ENCODE measurements around the gene AP1S1. TPM values are rescaled to one million over a fixed set of nuclear protein-coding genes. Genes with fewer than 3 reads are reported as not detected.

The AP1S1 gene
- total and polyA plus RNA-seq, 3 experiments from 2014 or later = 4.4 to 43.6 (median 42.6) TPM

DNA sequence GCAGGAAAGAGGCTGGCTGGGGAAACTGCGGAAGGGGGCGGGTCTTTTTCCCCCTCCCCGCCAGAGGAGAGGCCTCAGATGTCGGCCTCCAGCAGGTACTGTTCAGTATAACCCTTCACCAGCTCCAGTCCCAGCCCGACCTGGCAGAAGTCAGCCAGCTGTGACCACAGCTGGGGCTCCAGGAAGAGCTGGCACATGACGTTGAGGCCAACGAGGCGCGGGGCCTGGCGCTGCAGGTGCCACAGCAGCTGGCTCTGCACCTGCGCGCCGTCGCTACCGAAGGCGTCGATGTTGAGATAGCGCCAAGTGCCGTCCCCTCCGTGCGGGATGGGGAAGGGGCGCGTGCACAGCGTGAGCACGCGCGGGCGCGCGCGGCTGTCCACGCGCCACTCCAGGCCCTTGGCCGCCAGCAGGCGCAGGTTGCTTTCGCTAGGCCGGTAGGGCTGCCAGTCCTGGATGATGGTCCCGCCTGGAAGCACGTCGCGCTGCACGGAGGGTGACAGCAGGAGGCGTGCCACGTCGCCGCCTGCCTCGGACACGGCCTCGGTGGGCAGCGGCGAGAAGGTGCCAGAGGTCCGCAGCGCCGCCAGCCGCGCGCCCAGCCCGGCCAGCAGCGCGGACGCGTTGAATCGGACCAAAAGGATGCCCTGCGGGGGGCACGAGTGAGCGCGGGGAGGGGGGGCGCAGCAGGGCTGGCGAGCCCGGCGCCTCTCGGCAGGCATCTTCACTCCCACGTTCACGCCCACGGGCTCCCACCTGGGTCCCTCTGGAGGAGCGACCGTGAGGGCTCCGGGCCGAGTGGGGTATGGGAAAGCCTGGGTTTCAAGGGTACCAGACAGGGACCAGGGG lies 18.0 kb downstream of the AP1S1 start:
- Mint-ChIP-seq H3K36me3 (no peaks in the 10 kb centered on the region), H3K4me1 (peaks cover 38 to 61% (median 41%) of the 10 kb centered on the region in 3 donors), H3K4me3 (peak overlapping the region in 4 of 7 donors; percentile 15 to 57 (median 46)), H3K27ac (no peak overlapping the region), H3K9me3 (peaks cover 0 to 3% (median 0%) of the 10 kb centered on the region in 5 donors), H3K27me3 (peaks cover 86 to 90% of the 10 kb centered on the region in 2 donors)
- POLR2A ChIA-PET = interaction anchor here (0.6 kb wide), 1 partner anchor 14 kb away, joined by 9 read pairs; no protein-coding TSS in a partner anchor
- Histone ChIP-seq H3K4me3 (ENCODE audit: low read length) (no peak overlapping the region), H3K27me3 (ENCODE audit: insufficient read depth, low read length, poor library complexity, severe bottlenecking) (peaks cover 97% of the 10 kb centered on the region), H3K27ac (ENCODE audit: low read depth, low read length) (no peak overlapping the region), H3K9me3 (ENCODE audit: low read length) (no peaks in the 10 kb centered on the region), H3K36me3 (ENCODE audit: insufficient read depth, low read length) (no peaks in the 10 kb centered on the region), H3K4me1 (ENCODE audit: insufficient read depth, low read length) (peaks cover 57% of the 10 kb centered on the region)
- CTCF ChIA-PET = interaction anchor here (0.8 to 3.1 kb wide), 5 partner anchors 18 to 111 kb away, joined by 3 to 38 read pairs (median 5); no protein-coding TSS in a partner anchor
- no peak for DNase-seq

DNA sequence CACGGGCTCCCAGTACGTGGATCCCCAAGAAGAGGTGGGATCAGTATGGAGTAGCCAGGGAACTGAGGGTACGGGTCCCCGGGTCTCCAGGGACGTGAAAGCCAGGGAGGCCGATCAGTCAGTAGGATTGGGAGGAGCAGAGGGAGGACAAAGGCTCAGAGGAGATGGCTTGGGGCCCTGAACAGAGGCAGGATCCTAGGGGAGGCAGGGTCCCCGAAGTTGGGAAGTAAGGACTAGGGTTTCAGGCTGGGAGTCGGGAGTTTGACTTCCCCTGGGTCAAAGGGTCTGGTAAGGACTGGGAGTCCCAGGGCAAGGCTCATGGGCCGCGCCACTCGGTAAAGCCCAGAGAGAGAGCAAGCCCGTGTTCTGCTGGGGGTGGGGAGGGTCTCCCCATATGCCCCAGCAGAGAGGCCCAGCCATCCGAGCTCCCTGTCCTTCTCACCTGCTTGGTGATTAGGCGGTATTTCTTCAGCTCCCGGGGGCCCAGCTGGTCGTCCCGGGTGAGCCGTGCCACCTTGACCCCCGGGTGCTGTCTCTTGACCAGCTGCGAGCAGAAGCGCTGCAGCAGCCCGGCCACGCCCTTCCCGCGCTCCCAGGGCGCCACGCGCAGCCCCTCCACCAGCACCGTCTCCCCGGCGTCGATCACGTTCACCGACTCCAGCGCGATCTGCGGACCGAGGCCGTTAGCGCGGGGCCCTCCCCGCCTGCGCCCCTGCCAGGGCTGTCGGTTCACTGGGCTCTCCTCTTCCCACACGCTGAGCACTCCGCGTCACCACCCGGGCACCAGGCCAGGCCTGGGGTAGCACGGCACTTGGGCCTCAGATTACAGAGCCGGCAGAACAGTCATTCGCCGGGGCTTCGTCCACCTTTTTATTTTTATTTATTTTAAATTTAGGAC lies 18.8 kb downstream of the AP1S1 start:
- Histone ChIP-seq H3K27ac (ENCODE audit: low read depth, low read length) (no peak overlapping the region), H3K27me3 (ENCODE audit: insufficient read depth, low read length, poor library complexity, severe bottlenecking) (peaks cover 97% of the 10 kb centered on the region), H3K4me3 (ENCODE audit: low read length) (no peak overlapping the region), H3K4me1 (ENCODE audit: insufficient read depth, low read length) (peaks cover 57% of the 10 kb centered on the region), H3K9me3 (ENCODE audit: low read length) (no peaks in the 10 kb centered on the region), H3K36me3 (ENCODE audit: insufficient read depth, low read length) (no peaks in the 10 kb centered on the region)
- peak overlapping the region in 5 of 7 donors; percentile 23 to 82 (median 44) for H3K4me3 Mint-ChIP-seq
- peaks cover 86 to 90% of the 10 kb centered on the region in 2 donors for H3K27me3 Mint-ChIP-seq
- H3K36me3 Mint-ChIP-seq = no peaks in the 10 kb centered on the region
- CTCF ChIA-PET = interaction anchor here (1.0 to 2.9 kb wide), 6 partner anchors 10 to 44 kb away, joined by 3 to 14 read pairs (median 4); partner anchors contain the start of genes PLOD3 and ZNHIT1
- H3K4me1 Mint-ChIP-seq = peaks cover 36 to 58% (median 41%) of the 10 kb centered on the region in 3 donors
- H3K27ac Mint-ChIP-seq = no peak overlapping the region
- POLR2A ChIA-PET = interaction anchor here (0.6 to 1.0 kb wide), 2 partner anchors 9 to 13 kb away, joined by 5 to 9 read pairs; no protein-coding TSS in a partner anchor
- no peak for DNase-seq
- H3K9me3 Mint-ChIP-seq = peaks cover 0 to 3% (median 0%) of the 10 kb centered on the region in 5 donors

DNA sequence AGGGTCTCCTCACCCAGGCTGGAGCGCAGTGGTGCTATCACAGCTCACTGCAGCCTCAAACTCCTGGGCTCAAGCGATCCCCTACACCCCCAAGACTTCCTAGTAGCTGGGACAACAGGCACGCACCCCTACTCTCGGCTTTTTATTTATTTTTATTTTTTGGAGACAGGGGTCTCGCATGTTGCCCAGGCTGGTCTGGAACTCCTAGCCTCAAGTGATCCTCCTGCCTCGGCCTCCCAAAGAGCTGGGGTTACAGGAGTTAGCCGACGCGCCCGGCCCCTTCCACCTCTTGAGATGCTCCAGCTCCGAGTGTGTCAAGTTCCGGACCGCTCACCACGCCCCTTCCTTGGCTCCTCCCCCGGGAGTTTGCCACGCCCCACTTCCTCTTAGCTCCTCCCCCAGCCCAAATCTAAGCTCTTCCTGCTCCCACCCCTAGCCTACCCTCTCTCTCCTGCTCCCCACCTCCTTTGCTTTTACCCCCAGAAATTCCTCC lies 19.5 kb downstream of the AP1S1 start:
- H3K4me1 Mint-ChIP-seq = peaks cover 34 to 53% (median 37%) of the 10 kb centered on the region in 3 donors
- peaks cover 0 to 3% (median 0%) of the 10 kb centered on the region in 5 donors for H3K9me3 Mint-ChIP-seq
- Histone ChIP-seq H3K4me3 (ENCODE audit: low read length) (no peak overlapping the region), H3K27ac (ENCODE audit: low read depth, low read length) (no peak overlapping the region), H3K4me1 (ENCODE audit: insufficient read depth, low read length) (peaks cover 57% of the 10 kb centered on the region), H3K27me3 (ENCODE audit: insufficient read depth, low read length, poor library complexity, severe bottlenecking) (peaks cover 93% of the 10 kb centered on the region), H3K9me3 (ENCODE audit: low read length) (no peaks in the 10 kb centered on the region), H3K36me3 (ENCODE audit: insufficient read depth, low read length) (no peaks in the 10 kb centered on the region)
- peaks cover 84 to 88% of the 10 kb centered on the region in 2 donors for H3K27me3 Mint-ChIP-seq
- ChIA-PET POLR2A (interaction anchor here (1.0 kb wide), 1 partner anchor 9 kb away, joined by 5 read pairs; no protein-coding TSS in a partner anchor), CTCF (interaction anchor here (1.0 to 2.9 kb wide), 7 partner anchors 10 to 44 kb away, joined by 3 to 14 read pairs (median 4); partner anchors contain the start of genes PLOD3 and ZNHIT1)
- H3K36me3 Mint-ChIP-seq = no peaks in the 10 kb centered on the region
- H3K27ac Mint-ChIP-seq = peak overlapping the region in 2 of 8 donors; percentile 24 to 42
- peak; percentile 37 to 71 (median 60) for DNase-seq
- H3K4me3 Mint-ChIP-seq = peak overlapping the region in 6 of 7 donors; percentile 63 to 86 (median 72)

DNA sequence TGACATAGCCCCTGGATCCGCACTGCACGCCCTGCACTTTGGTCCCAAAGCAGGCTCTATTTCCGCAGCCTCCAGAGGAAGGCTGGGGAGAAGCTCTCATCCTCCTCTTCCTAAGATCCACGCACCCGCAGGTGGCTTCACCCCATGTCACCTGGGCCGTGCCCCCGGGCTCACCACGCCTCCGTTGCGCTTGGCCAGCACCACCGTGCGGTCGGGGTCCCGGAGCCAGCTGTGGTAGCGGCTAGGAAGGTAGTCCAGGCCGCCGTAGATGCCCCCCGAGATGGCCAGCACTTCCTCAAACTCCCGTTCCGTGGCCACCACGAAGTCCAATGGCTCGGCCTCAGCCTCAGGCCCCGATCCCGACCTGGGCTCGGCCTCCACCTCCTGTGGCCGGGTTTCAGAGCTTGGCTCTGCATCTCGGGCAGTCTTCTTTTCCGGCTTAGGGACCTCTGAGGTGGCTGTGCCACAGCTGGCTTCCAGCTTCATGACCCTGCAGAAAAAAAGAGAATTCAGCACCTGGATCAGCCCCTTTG lies 20.1 kb downstream of the AP1S1 start:
- H3K4me1 ChIP-seq (ENCODE audit: insufficient read depth, low read length) = peaks cover 53% of the 10 kb centered on the region
- Mint-ChIP-seq H3K27me3 (peaks cover 85 to 88% of the 10 kb centered on the region in 2 donors), H3K4me1 (peaks cover 34 to 54% (median 37%) of the 10 kb centered on the region in 3 donors)

DNA sequence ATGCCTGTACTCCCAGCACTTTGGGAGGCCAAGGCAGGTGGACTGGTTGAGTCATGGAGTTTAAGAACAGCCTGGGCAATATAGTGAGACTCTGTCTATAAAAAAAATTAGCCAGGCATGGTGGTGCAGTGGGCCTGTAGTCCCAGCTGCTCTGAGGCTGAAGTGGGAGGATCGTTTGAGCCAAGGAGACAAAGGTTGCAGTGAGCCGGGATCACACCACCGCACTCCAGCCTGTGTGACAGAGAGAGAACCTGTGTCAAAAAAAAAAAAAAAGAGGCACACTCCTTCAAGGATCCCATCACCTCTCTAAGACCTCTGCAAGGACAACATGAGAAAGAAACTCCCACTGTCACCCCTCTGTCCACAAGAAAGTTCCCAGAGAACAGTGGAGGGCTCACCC lies 21.4 kb downstream of the AP1S1 start:
- POLR2A ChIA-PET = no interaction called here
- CTCF ChIA-PET = interaction anchor here (0.9 to 2.9 kb wide), 4 partner anchors 11 to 32 kb away, joined by 3 to 14 read pairs (median 6); no protein-coding TSS in a partner anchor
- Histone ChIP-seq H3K27ac (ENCODE audit: low read depth, low read length) (no peak overlapping the region), H3K27me3 (ENCODE audit: insufficient read depth, low read length, poor library complexity, severe bottlenecking) (peaks cover 80% of the 10 kb centered on the region), H3K4me1 (ENCODE audit: insufficient read depth, low read length) (peaks cover 40% of the 10 kb centered on the region), H3K36me3 (ENCODE audit: insufficient read depth, low read length) (no peaks in the 10 kb centered on the region), H3K4me3 (ENCODE audit: low read length) (no peak overlapping the region), H3K9me3 (ENCODE audit: low read length) (no peaks in the 10 kb centered on the region)
- DNase-seq = no peak
- peaks cover 76 to 85% of the 10 kb centered on the region in 2 donors for H3K27me3 Mint-ChIP-seq
- H3K27ac Mint-ChIP-seq = peak overlapping the region in 1 of 8 donors; percentile 64
- peaks cover 24 to 45% (median 31%) of the 10 kb centered on the region in 3 donors for H3K4me1 Mint-ChIP-seq
- H3K9me3 Mint-ChIP-seq = peaks cover 0 to 3% (median 0%) of the 10 kb centered on the region in 5 donors
- no peaks in the 10 kb centered on the region for H3K36me3 Mint-ChIP-seq
- no peak overlapping the region for H3K4me3 Mint-ChIP-seq

More for the DNA sequence above, 20.1 kb downstream of the AP1S1 start:
- H3K4me3 Mint-ChIP-seq = peak overlapping the region; percentile 37 to 86 (median 71)
- ChIA-PET CTCF (interaction anchor here (1.0 to 2.9 kb wide), 6 partner anchors 9 to 43 kb away, joined by 3 to 14 read pairs (median 4); partner anchors contain the start of genes PLOD3 and ZNHIT1), POLR2A (interaction anchor here (1.0 kb wide), 1 partner anchor 10 kb away, joined by 5 read pairs; no protein-coding TSS in a partner anchor)
- no peaks in the 10 kb centered on the region for H3K36me3 Mint-ChIP-seq
- peaks cover 0 to 3% (median 0%) of the 10 kb centered on the region in 5 donors for H3K9me3 Mint-ChIP-seq
- peak overlapping the region in 3 of 8 donors; percentile 24 to 64 (median 42) for H3K27ac Mint-ChIP-seq
- Histone ChIP-seq H3K36me3 (ENCODE audit: insufficient read depth, low read length) (no peaks in the 10 kb centered on the region), H3K27ac (ENCODE audit: low read depth, low read length) (no peak overlapping the region), H3K9me3 (ENCODE audit: low read length) (no peaks in the 10 kb centered on the region), H3K4me3 (ENCODE audit: low read length) (no peak overlapping the region), H3K27me3 (ENCODE audit: insufficient read depth, low read length, poor library complexity, severe bottlenecking) (peaks cover 90% of the 10 kb centered on the region)
- no peak for DNase-seq

DNA sequence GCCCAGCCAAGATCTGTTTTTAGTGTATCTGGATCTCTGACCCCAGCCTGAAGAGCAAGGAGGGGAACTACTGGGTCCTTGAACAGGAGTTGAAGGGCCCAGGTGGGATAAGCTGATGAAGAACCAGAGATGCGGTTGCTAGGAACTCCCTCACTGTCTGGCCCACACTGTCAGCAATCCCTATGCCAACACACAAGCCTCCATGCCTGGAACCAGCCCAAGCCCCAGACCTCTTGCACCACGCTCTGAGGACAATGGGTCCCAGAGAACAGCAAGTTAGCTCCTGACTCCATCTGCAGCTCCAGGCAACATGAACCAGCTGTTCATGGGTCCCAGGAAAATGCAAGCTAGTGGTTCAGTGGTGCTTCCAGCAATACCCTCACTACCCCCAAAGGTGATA lies 23.4 kb downstream of the AP1S1 start:
- POLR2A ChIA-PET = no interaction called here
- H3K27me3 ChIP-seq (ENCODE audit: insufficient read depth, low read length, poor library complexity, severe bottlenecking) = peaks cover 66% of the 10 kb centered on the region
- peaks cover 75 to 83% of the 10 kb centered on the region in 2 donors for H3K27me3 Mint-ChIP-seq

DNA sequence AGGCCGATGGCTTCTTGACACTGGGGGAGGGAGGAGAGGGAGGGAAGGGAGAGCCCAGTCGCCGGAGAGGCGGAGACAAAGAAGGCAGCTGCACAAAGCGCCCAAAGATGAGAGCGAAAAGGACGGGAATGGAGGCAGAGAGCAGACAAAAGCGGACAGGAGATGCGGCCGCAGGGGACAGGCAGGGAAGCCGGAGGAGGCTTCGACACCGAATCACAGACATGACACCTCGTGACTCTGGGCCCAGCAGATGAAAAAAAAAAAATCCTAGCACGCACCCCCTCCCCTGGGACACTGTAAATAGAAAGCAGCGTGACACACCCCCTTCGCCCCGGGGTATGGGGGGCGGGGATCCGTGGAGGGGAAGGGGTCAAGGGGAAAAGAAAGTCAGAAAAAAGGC lies 24.8 kb downstream of the AP1S1 start:
- Mint-ChIP-seq H3K27me3 (peaks cover 64 to 73% of the 10 kb centered on the region in 2 donors), H3K27ac (no peak overlapping the region), H3K4me1 (peaks cover 12 to 20% (median 13%) of the 10 kb centered on the region in 3 donors), H3K36me3 (no peaks in the 10 kb centered on the region), H3K4me3 (peak overlapping the region in 6 of 7 donors; percentile 16 to 60 (median 50)), H3K9me3 (no peaks in the 10 kb centered on the region)
- CTCF ChIA-PET = interaction anchor here (0.8 kb wide), 1 partner anchor 35 kb away, joined by 4 read pairs; no protein-coding TSS in a partner anchor
- peaks cover 52% of the 10 kb centered on the region for H3K27me3 ChIP-seq (ENCODE audit: insufficient read depth, low read length, poor library complexity, severe bottlenecking)
- POLR2A ChIA-PET = no interaction called here
- no peaks in the 10 kb centered on the region for H3K36me3 ChIP-seq (ENCODE audit: insufficient read depth, low read length)
- DNase-seq = no peak
- peaks cover 5% of the 10 kb centered on the region for H3K4me1 ChIP-seq (ENCODE audit: insufficient read depth, low read length)
- H3K27ac ChIP-seq (ENCODE audit: low read depth, low read length) = no peak overlapping the region
- H3K4me3 ChIP-seq (ENCODE audit: low read length) = no peak overlapping the region
- H3K9me3 ChIP-seq (ENCODE audit: low read length) = no peaks in the 10 kb centered on the region

More for the DNA sequence above, 23.4 kb downstream of the AP1S1 start:
- Histone ChIP-seq H3K4me1 (ENCODE audit: insufficient read depth, low read length) (peaks cover 20% of the 10 kb centered on the region), H3K27ac (ENCODE audit: low read depth, low read length) (no peak overlapping the region), H3K9me3 (ENCODE audit: low read length) (no peaks in the 10 kb centered on the region), H3K4me3 (ENCODE audit: low read length) (no peak overlapping the region), H3K36me3 (ENCODE audit: insufficient read depth, low read length) (no peaks in the 10 kb centered on the region)
- Mint-ChIP-seq H3K36me3 (no peaks in the 10 kb centered on the region), H3K4me3 (no peak overlapping the region), H3K4me1 (peaks cover 16 to 35% (median 20%) of the 10 kb centered on the region in 3 donors), H3K27ac (no peak overlapping the region), H3K9me3 (peaks cover 0 to 3% (median 0%) of the 10 kb centered on the region in 5 donors)
- no peak for DNase-seq
- CTCF ChIA-PET = interaction anchor here (0.8 to 1.0 kb wide), 2 partner anchors 14 to 33 kb away, joined by 3 to 4 read pairs; no protein-coding TSS in a partner anchor
